GM20000 (cell line): ENCODE results near the gene PRDM8.

Experiments
- DNase-seq: peaks from one replicate; pipeline ENCODE4 v3.0.0; 2012; ENCODE audit warnings: low spot score
- TF ChIP-seq, protein P1 (sequence below): IDR thresholded peaks from 2 replicates; pipeline ENCODE4 v1.5.1; 2012; ENCODE audit warnings: mild to moderate bottlenecking, control low read depth; ENCODE audit errors: extremely low read depth, missing control alignments

PRDM8 gene

GRCh38 chr4:80156410-80156809 is 40.9 kb upstream of the PRDM8 start:
- TF ChIP-seq, protein P1, sequence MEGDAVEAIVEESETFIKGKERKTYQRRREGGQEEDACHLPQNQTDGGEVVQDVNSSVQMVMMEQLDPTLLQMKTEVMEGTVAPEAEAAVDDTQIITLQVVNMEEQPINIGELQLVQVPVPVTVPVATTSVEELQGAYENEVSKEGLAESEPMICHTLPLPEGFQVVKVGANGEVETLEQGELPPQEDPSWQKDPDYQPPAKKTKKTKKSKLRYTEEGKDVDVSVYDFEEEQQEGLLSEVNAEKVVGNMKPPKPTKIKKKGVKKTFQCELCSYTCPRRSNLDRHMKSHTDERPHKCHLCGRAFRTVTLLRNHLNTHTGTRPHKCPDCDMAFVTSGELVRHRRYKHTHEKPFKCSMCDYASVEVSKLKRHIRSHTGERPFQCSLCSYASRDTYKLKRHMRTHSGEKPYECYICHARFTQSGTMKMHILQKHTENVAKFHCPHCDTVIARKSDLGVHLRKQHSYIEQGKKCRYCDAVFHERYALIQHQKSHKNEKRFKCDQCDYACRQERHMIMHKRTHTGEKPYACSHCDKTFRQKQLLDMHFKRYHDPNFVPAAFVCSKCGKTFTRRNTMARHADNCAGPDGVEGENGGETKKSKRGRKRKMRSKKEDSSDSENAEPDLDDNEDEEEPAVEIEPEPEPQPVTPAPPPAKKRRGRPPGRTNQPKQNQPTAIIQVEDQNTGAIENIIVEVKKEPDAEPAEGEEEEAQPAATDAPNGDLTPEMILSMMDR: no peak
- no peak for DNase-seq

DNA sequence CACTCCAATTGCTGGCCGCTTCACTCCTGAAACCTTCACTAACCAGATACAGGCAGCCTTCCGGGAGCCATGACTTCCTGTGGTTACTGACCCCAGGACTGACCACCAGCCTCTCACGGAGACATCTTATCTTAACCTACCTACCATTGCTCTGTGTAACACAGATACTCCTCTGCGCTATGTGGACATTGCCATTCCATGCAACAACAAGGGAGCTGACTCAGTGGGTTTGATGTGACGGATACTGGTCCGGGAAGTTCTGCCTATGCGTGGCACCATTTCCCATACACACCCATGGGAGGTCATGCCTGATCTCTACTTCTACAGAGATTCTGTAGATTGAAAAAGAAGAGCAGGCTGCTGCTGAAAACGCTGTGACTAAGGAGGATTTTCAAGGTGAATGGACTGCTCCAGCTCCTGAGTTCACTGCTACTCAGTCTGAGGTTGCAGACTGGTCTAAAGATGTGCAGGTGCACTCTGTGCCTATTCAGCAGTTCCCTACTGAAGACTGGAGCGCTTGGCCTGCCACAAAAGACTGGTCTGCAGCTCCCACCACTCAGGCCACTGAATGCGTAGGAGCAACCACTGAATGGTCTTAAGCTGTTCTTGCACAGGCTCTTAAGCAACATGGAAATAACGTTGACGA is 35.8 kb upstream of the PRDM8 start:
- TF ChIP-seq, protein P1: no peak
- DNase-seq: no peak

DNA sequence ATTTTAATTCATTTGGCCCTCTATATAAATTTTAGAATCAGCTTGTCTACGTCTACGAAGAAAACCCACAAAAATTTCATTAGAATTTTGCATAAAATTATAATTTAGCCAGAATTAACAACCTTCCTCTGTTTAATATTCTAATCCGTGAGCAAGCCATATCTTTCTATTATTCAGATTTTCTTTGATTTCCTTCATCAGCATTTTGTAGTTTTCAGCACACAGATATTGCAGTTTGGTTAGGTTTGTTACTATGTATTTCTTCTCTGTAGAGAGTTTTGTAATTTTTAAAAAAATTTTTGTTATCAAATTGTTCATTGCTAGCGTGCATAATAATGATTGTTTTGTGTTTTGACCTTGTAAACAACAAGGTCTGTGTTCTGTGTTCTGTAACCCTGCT is 34.9 kb upstream of the PRDM8 start:
- DNase-seq: no peak
- TF ChIP-seq, protein P1: no peak

- DNase-seq: no peak
- TF ChIP-seq, protein P1: no peak
These were observed 31.4 kb upstream of the PRDM8 start for GRCh38 chr4:80165855-80166254.

DNA sequence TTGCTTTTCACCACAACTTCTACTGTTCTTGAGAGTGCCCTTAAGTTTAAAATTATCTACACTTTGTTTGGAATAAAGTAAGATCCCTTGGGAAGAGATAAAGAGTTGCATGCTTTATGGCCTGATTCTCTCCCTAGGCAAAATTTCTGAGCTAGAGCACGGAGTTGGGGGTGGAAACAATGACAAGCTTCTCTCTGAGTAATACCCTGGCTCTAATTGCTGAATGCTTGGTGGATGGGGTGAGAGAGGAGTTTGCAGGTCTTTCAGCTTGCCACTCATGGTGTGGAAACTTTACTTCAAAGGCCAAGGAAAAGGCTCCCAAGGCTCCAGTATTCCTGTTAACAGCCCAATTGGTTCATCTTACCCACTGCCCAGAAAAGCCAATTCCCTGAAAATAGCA is 26.1 kb upstream of the PRDM8 start:
- TF ChIP-seq, protein P1: no peak
- DNase-seq: no peak

DNA sequence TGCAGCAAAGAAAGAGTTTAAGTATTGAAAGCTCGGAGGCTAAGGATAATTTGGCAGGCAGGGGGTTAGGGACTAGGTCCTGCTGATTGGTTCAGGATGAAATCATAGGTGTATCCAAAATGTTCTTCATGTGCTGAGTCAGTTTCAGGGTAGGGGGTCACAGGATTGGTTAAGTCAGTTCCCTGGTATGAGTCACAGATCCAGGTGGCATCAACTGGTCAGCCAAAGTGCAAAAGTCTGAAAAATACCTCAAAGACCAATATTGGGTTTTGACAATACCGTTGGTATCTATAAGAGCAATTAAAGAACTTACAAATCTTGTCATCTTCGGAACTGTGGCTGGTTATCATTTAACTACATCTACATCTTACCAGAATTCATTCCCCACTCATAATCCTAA is 25.6 kb upstream of the PRDM8 start:
- TF ChIP-seq, protein P1: no peak
- no peak for DNase-seq

- DNase-seq: peak; percentile 5
- TF ChIP-seq, protein P1: no peak
These were observed 25.1 kb upstream of the PRDM8 start for GRCh38 chr4:80172203-80172602.
